Stomach (tissue), 9 donors: ENCODE results near the gene CYTH1. TPM values are rescaled to one million over a fixed set of nuclear protein-coding genes. Genes with fewer than 3 reads are reported as not detected.

ENCODE experiments used
- DNase-seq, 2 donors: peaks; one replicate each; pipeline versions ENCODE4 v3.0.0 to v3.0.0-alpha.2; 2013 to 2019
- H3K27ac ChIP-seq, 5 donors: fragments of 200-600 bp in 4 of 5; sonication (generic) in 4 of 5; one replicate each; pipeline ENCODE4 v1.5.1; 2013 to 2019; ENCODE audit warnings: mild to moderate bottlenecking in 1 of 5, moderate library complexity in 1 of 5
- H3K27me3 ChIP-seq, 3 donors: fragments of 200-600 bp; sonication (generic); one replicate each; pipeline ENCODE4 v1.5.1; 2017 to 2019; ENCODE audit warnings: mixed run types in 1 of 3
- H3K36me3 ChIP-seq, 4 donors: fragments of 200-600 bp; sonication (generic); 1 replicate in 3 of 4; 2 replicates in 1 of 4; pipeline ENCODE4 v1.5.1; 2016 to 2019
- H3K4me1 ChIP-seq, 4 donors: fragments of 200-600 bp; sonication (generic); one replicate each; pipeline ENCODE4 v1.5.1; 2016 to 2019
- H3K4me3 ChIP-seq, 4 donors: fragments of 200-600 bp; sonication (generic) in 3 of 4; one replicate each; pipeline ENCODE4 v1.5.1; 2016 to 2019; ENCODE audit warnings: mild to moderate bottlenecking in 1 of 4
- H3K9me3 ChIP-seq, 4 donors: fragments of 200-600 bp; sonication (generic); one replicate each; pipeline ENCODE4 v1.5.1; 2016 to 2019
- EP300 ChIP-seq: sonication (generic); formaldehyde crosslinking; IDR thresholded peaks from one replicate; pipeline ENCODE4 v1.6.1; 2017; ENCODE audit warnings: antibody characterized with exemption
- POLR2A ChIP-seq, 4 donors: fragments of 450-650 bp; IDR thresholded peaks; one replicate each; pipeline ENCODE4 v1.6.1; 2016; ENCODE audit warnings: antibody characterized with exemption in 4 of 4, control low read depth in 2 of 4, mild to moderate bottlenecking in 1 of 4, moderate library complexity in 1 of 4
- POLR2AphosphoS5 ChIP-seq, 3 donors: sonication (generic); formaldehyde crosslinking; IDR thresholded peaks; one replicate each; pipeline ENCODE4 v1.6.1; 2016; ENCODE audit warnings: antibody characterized with exemption in 3 of 3
- WGBS, 5 donors: extraction: QIAGEN DNeasy Blood & Tissue Kit in 3 of 5; methylation state at CpG; one replicate each; pipeline versions ENCODE4 v1.1.5 to v1.1.7; 2013 to 2018; 5-methylcytosine and 5-hydroxymethylcytosine counted together
- intact Hi-C: fragments of 100-400 bp; cut with DNase I; formaldehyde crosslinking; loops from one replicate; pipeline ENCODE4 v1.15.1; 2023; ENCODE audit warnings: low total_unique reads
- polyA plus RNA-seq, 3 donors: library from polyadenylated mRNA; stranded (reverse); fragments of 200-250 nt; gene quantifications; one replicate each; pipeline ENCODE4 v1.2.3, GENCODE V29; 2013
- total RNA-seq, 5 donors: library from RNA; depleted of rRNA; stranded (reverse); fragments of >200 nt; gene quantifications; one replicate each; pipeline versions ENCODE4 v1.1.0 to v1.2.3, GENCODE V29; 2014 to 2016
- TF ChIP-seq, protein P1 (sequence below), 7 experiments: fragments of 450-650 bp in 4 of 7; fragments of 200-600 bp in 3 of 7; sonication (generic) in 3 of 7; IDR thresholded peaks; one replicate each; pipeline ENCODE4 v1.5.1; 2016 to 2019; ENCODE audit warnings: antibody characterized with exemption in 7 of 7, control low read depth in 2 of 7, mild to moderate bottlenecking in 1 of 7
- donor health status: healthy with polysubstance abuse.
- donor health status: Bipolar disorder and iron deficiency.
- donor health status: healthy.

Gene CYTH1
- total and polyA plus RNA-seq, 8 donors = 29.6 to 137 (median 55.9) TPM

DNA sequence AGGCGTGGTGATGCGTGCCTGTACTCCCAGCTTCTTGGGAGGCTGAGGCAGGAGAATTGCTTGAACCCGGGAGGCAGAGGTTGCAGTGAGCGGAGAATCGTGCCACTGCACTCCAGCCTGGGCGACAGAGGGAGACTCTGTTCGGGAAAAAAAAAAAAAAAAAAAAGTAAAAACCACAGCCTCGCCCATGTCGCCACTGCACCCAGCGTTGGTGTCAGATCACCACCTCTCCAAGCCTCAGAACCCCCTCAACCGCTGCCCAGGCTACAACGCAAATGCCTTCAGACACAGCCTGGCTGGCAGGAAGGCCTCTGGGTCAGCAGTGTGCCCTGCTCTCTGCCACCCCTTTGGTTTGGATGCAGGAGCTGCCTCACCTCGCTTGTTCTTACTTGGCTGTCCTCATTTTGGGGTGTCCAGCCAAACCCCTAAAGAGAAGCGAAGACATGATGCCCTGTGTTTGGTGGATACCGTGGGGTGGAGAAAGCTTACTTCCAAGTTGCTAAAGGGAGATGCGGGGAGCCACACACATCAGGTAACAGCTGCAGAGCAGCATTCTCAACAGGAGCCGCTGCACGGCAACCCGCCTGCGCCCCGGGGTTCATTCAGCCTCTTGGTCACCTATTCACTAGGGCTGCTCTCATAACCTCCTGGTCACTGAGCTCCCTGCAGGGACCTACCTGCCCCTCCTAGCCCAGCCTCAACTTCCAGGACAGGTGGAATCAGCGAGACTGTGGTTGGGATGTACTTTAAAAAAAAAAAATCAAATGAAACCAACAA is 13.0 kb upstream of the CYTH1 start:
- DNase-seq = no peak

DNA sequence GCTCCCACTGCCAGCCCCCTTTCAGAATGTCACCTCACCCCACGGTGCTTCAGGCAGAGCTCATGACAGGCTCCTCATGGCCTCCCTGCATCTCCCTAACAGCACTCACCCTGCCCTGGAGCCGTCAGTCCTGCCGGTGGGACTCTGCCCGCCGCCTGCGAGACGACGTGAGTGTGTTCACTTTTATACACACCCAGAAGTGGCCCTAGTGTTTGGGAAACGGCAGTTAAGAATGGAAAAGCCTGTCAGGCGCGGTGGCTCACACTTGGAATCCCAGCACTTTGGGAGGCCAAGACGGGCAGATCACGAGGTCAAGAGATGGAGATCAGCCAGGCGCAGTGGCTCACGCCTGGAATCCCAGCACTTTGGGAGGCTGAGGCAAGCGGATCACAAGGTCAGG is 12.3 kb upstream of the CYTH1 start:
- H3K4me1 ChIP-seq = peaks cover 30 to 69% (median 54%) of the 10 kb centered on the region in 4 donors
- no peak for TF ChIP-seq POLR2A (IDR thresholded peaks at IDR 0.05)
- TF ChIP-seq, protein P1, sequence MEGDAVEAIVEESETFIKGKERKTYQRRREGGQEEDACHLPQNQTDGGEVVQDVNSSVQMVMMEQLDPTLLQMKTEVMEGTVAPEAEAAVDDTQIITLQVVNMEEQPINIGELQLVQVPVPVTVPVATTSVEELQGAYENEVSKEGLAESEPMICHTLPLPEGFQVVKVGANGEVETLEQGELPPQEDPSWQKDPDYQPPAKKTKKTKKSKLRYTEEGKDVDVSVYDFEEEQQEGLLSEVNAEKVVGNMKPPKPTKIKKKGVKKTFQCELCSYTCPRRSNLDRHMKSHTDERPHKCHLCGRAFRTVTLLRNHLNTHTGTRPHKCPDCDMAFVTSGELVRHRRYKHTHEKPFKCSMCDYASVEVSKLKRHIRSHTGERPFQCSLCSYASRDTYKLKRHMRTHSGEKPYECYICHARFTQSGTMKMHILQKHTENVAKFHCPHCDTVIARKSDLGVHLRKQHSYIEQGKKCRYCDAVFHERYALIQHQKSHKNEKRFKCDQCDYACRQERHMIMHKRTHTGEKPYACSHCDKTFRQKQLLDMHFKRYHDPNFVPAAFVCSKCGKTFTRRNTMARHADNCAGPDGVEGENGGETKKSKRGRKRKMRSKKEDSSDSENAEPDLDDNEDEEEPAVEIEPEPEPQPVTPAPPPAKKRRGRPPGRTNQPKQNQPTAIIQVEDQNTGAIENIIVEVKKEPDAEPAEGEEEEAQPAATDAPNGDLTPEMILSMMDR (IDR thresholded peaks at IDR 0.05) = no peak
- no peak for TF ChIP-seq POLR2AphosphoS5 (IDR thresholded peaks at IDR 0.05)
- TF ChIP-seq EP300 = no peak
- no peaks in the 10 kb centered on the region for H3K9me3 ChIP-seq
- intact Hi-C loops = loop anchor here (10.0 kb wide), 1 partner anchor 300 kb away; no protein-coding TSS in a partner anchor
- H3K27ac ChIP-seq = no peak overlapping the region
- no peak for DNase-seq
- H3K36me3 ChIP-seq = peaks cover 28 to 76% (median 65%) of the 10 kb centered on the region in 4 donors
- no peaks in the 10 kb centered on the region for H3K27me3 ChIP-seq
- 89 to 92% (median 91%) methylated on average over 16 of the region's 16 CpGs for WGBS, 5 donors
- no peak overlapping the region for H3K4me3 ChIP-seq

More for the DNA sequence above, 13.0 kb upstream of the CYTH1 start:
- Histone ChIP-seq H3K4me3 (no peak overlapping the region), H3K9me3 (no peaks in the 10 kb centered on the region), H3K27me3 (no peaks in the 10 kb centered on the region), H3K27ac (no peak overlapping the region), H3K36me3 (peaks cover 30 to 78% (median 69%) of the 10 kb centered on the region in 4 donors), H3K4me1 (peaks cover 23 to 65% (median 50%) of the 10 kb centered on the region in 4 donors)
- WGBS, 5 donors = 83 to 90% (median 89%) methylated on average over 21 to 22 of the region's 22 CpGs
- intact Hi-C loops = loop anchor here (10.0 kb wide), 1 partner anchor 300 kb away; no protein-coding TSS in a partner anchor
- TF ChIP-seq POLR2AphosphoS5 (IDR thresholded peaks at IDR 0.05) (no peak), EP300 (no peak), POLR2A (IDR thresholded peaks at IDR 0.05) (no peak)
- TF ChIP-seq, protein P1 (IDR thresholded peaks at IDR 0.05) = no peak

DNA sequence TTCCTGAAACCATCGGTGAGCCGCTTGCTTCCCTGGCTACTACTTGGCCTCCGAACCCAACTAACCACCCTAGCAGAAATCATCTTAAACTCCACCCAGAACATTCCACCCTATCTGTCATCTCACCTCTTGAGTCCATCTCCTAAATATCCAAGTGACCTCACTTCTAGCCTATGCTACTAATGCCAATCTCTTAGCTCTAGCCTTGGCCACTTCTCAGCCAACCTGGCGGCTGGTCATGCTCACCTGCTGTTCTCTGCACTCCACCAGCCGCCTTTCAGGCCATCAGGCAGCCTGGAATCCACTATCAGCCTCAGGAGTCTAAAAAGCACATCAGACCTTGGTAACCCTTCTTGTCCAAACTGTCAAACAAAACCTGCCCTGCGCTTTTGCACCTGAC is 11.9 kb upstream of the CYTH1 start:
- Histone ChIP-seq H3K4me1 (peaks cover 34 to 69% (median 56%) of the 10 kb centered on the region in 4 donors), H3K36me3 (peaks cover 24 to 71% (median 61%) of the 10 kb centered on the region in 4 donors), H3K27ac (no peak overlapping the region), H3K9me3 (no peaks in the 10 kb centered on the region), H3K27me3 (no peaks in the 10 kb centered on the region), H3K4me3 (no peak overlapping the region)
- intact Hi-C loops = loop anchor here (10.0 kb wide), 1 partner anchor 299 kb away; no protein-coding TSS in a partner anchor
- no peak for DNase-seq
- TF ChIP-seq POLR2A (IDR thresholded peaks at IDR 0.05) = no peak
- TF ChIP-seq, protein P1 (IDR thresholded peaks at IDR 0.05) = no peak
- TF ChIP-seq POLR2AphosphoS5 (IDR thresholded peaks at IDR 0.05) = no peak
- TF ChIP-seq EP300 = no peak
- WGBS, 5 donors = 79 to 96% (median 88%) methylated on average over 6 of the region's 6 CpGs

DNA sequence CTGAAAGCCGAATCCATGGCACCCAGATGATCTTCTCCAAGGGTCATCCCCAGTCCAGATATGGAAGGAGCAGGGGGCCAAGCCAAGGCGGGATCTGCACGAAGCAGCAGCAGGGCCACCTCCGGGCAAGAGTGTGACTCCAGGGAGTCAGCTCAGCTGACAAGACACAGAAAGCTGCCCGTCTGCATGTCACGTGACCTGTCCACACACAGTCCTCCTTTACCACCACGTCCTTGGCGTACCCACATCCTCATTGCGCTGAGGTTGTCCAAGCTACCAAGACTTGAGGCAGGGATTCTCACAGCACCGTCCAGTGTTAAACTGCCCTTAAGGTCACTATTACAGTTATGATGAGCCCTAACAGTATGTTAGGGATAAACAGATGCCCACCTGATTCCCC is 11.3 kb upstream of the CYTH1 start:
- TF ChIP-seq EP300 = no peak
- TF ChIP-seq POLR2A (IDR thresholded peaks at IDR 0.05) = no peak
- TF ChIP-seq POLR2AphosphoS5 (IDR thresholded peaks at IDR 0.05) = no peak
- intact Hi-C loops = loop anchor here (10.0 kb wide), 1 partner anchor 299 kb away; no protein-coding TSS in a partner anchor
- Histone ChIP-seq H3K27ac (no peak overlapping the region), H3K27me3 (no peaks in the 10 kb centered on the region), H3K4me3 (no peak overlapping the region), H3K4me1 (peaks cover 35 to 69% (median 59%) of the 10 kb centered on the region in 4 donors), H3K9me3 (no peaks in the 10 kb centered on the region), H3K36me3 (peaks cover 21 to 66% (median 55%) of the 10 kb centered on the region in 4 donors)
- WGBS, 5 donors = 78 to 95% (median 89%) methylated on average over 9 to 10 of the region's 10 CpGs
- no peak for DNase-seq
